ENCODE measurements around the gene AKR7A3.

GRCh38 chr1:19338323-19338762, 49.8 kb upstream of the AKR7A3 start:
- no peak for TF ChIP-seq CTCF (conservative IDR thresholded peaks at IDR 0.05; ENCODE audit: low read length)
- no peak for TF ChIP-seq EZH2phosphoT487 (IDR thresholded peaks at IDR 0.05; ENCODE audit: borderline replicate concordance)
